ENCODE measurements around the gene PDCD2.

- TF ChIP-seq CTCF (IDR thresholded peaks at IDR 0.05) (no peak), POLR2A (IDR thresholded peaks at IDR 0.05) (no peak)
Observed at GRCh38 chr6:170597278-170597677, 12.8 kb upstream of the PDCD2 start.
